Stimulated activated CD4-positive, alpha-beta T cell treated with anti-CD3 and anti-CD28 coated beads, Interleukin-4, amount 100 ng/mL, for 4 hours (primary cell): ENCODE measurements around the gene PLD4.
"Not testable (repeated sequence)": the region's sequence is repeated elsewhere in the genome, so short reads cannot be mapped to it uniquely, and the experiment has no call there.

Experiments used
- DNase-seq, 2 experiments: peaks; one replicate each; pipeline ENCODE4 v3.0.0-alpha.2; 2020

The PLD4 gene

DNA sequence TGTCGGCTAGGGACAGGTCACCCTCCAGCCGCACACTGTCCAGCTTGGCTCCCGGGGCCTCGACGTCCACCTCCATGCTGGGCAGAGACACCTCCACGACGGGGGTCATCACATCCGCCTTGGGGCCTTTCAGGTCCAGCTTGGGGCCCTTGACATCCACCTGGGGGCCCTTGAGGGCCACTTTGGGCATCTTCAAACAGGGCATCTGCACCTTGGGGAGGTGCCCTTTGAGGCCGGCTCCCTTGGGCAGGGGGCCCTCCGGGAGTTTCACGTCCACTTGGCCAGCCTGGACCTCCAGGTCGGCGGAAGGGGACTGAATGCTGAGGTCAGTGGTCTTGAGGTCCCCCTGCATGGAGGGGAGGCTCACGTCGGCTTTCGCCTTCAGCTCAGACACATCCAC is 17.9 kb downstream of the PLD4 start:
- DNase-seq: no peak

DNA sequence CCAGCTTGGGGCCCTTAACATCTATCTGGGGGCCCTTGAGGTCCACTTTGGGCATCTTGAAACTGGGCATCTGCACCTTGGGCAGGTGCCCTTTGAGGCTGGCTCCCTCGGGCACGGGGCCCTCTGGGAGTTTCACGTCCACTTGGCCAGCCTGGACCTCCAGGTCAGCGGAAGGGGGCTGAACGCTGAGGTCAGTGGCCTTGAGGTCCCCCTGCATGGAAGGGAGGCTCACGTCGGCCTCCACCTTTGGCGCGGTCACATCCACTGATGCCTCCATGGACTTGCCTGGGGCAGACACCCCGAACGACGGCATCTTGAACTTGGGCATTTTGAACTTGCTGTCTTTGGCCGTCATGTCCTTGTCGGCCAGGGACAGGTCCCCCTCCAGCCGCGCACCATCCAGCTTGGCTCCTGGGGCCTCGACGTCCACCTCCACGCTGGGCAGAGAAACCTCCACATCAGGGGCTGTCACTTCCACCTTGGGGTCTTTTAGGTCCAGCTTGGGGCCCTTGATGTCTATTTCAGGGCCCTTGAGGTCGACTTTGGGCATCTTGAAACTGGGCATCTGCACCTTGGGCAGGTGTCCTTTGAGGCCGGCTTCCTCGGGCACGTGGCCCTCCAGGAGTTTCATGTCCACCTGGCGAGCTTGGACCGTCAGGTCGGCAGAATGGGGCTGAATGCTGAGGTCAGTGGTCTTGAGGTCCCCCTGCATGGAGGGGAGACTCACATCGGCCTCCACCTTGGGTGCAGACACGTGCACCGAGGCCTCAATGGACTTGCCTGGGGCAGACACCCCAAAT is 18.7 kb downstream of the PLD4 start:
- not testable (repeated sequence) for DNase-seq

DNA sequence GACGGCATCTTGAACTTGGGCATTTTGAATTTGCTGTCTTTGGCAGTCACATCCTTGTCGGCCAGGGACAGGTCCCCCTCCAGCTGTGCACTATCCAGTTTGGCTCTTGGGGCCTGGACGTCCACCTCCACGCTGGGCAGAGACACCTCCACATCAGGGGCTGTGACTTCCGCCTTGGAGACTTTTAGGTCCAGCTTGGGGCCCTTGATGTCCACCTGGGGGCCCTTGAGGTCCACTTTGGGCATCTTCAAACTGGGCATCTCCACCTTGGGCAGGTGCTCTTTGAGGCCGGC is 19.3 kb downstream of the PLD4 start:
- not testable (repeated sequence) for DNase-seq

DNA sequence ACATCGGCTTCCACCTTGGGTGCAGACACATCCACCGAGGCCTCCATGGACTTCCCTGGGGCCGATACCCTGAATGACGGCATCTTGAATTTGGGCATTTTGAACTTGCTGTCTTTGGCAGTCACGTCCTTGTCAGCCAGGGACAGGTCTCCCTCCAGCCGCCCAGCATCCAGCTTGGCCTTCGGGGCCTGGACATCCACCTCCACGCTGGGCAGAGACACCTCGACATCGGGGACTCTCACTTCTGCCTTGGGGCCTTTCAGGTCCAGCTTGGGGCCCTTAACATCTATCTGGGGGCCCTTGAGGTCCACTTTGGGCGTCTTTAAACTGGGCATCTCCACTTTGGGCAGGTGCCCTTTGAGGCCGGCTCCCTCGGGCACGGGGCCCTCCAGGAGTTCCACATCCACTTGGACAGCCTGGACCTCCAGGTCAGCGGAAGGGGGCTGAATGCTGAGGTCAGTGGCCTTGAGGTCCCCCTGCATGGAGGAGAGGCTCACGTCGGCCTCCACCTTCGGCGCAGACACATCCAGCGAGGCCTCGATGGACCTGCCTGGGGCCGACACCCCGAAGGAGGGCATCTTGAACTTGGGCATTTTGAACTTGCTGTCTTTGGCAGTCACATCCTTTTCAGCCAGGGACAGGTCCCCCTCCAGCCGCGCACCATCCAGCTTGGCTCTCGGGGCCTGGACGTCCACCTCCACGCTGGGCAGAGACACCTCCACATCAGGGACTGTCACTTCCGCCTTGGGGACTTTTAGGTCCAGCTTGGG is 19.9 kb downstream of the PLD4 start:
- not testable (repeated sequence) for DNase-seq

DNA sequence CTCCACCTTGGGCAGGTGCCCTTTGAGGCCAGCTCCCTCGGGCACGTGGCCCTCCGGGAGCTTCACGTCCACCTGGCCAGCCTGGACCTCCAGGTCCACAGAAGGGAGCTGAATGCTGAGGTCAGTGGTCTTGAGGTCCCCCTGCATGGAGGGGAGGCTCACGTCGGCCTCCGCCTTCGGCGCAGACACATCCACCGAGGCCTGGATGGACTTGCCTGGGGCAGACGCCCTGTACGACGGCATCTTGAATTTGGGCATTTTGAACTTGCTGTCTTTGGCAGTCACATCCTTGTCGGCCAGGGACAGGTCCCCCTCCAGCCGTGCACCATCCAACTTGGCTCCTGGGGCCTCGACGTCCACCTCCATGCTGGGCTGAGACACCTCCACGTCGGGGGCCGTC is 20.6 kb downstream of the PLD4 start:
- not testable (repeated sequence) for DNase-seq

DNA sequence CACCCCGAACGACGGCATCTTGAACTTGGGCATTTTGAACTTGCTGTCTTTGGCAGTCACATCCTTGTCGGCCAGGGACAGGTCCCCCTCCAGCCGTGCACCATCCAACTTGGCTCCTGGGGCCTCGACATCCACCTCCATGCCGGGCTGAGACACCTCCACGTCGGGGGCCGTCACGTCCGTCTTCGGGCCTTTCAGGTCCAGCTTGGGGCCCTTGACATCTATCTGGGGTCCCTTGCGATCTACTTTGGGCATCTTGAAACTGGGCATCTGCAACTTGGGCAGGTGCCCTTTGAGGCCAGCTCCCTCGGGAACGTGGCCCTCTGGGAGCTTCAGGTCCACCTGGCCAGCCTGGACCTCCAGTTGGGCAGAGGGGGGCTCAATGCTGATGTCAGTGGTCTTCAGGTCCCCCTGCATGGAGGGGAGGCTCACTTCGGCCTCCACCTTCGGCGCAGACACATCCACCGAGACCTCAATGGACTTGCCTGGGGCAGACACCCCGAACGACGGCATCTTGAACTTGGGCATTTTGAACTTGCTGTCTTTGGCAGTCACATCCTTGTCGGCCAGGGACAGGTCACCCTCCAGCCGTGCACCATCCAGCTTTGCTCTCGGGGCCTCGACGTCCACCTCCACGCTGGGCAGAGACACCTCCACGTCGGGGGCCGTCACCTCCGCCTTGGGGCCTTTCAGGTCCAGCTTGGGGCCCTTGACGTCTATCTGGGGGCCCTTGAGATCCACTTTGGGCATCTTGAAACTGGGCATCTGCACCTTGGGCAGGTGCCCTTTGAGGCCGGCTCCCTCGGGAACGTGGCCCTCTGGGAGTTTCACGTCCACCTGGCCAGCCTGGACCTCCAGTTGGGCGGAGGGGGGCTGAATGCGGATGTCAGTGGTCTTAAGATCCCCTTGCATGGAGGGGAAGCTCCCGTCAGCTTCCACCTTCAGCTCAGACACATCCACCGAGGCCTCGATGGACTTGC is 21.6 kb downstream of the PLD4 start:
- DNase-seq: not testable (repeated sequence)

DNA sequence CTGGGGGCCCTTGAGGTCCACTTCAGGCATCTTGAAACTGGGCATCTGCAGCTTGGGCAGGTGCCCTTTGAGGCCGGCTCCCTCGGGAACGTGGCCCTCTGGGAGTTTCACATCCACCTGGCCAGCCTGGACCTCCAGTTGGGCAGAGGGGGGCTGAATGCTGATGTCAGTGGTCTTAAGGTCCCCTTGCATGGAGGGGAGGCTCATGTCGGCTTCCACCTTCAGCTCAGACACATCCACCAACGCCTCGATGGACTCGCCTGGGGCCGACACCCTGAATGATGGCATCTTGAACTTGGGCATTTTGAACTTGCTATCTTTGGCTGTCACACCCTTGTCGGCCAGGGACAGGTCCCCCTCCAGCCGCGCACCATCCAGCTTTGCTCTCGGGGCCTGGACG is 22.5 kb downstream of the PLD4 start:
- DNase-seq: not testable (repeated sequence)

DNA sequence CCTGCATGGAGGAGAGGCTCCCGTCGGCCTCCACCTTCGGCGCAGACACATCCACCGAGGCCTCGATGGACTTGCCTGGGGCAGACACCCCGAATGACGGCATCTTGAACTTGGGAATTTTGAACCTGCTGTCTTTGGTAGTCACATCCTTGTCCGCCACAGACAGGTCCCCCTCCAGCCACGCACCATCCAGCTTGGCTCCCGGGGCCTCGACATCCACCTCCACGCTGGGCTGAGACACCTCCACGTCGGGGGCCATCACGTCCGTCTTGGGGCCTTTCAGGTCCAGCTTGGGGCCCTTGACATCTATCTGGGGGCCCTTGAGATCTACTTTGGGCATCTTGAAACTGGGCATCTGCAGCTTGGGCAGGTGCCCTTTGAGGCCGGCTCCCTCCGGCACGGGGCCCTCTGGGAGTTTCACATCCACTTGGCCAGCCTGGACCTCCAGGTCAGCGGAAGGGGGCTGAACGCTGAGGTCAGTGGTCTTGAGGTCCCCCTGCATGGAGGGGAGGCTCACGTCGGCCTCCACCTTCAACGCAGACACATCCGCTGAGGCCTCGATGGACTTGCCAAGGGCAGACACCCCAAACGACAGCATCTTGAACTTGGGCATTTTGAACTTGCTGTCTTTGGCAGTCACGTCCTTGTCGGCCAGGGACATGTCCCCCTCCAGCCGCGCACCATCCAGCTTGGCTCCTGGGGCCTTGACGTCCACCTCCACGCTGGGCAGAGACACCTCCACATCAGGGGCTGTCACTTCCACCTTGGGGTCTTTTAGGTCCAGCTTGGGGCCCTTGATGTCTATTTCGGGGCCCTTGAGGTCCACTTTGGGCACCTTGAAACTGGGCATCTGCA is 23.4 kb downstream of the PLD4 start:
- DNase-seq: not testable (repeated sequence)

DNA sequence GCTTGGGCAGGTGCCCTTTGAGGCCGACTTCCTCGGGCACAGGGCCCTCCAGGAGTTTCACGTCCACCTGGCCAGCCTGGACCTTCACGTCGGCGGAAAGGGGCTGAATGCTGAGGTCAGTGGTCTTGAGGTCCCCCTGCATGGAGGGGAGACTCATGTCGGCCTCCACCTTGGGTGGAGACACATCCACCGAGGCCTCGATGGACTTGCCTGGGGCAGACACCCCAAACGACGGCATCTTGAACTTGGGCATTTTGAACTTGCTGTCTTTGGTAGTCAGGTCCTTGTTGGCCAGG is 24.0 kb downstream of the PLD4 start:
- DNase-seq: no peak

DNA sequence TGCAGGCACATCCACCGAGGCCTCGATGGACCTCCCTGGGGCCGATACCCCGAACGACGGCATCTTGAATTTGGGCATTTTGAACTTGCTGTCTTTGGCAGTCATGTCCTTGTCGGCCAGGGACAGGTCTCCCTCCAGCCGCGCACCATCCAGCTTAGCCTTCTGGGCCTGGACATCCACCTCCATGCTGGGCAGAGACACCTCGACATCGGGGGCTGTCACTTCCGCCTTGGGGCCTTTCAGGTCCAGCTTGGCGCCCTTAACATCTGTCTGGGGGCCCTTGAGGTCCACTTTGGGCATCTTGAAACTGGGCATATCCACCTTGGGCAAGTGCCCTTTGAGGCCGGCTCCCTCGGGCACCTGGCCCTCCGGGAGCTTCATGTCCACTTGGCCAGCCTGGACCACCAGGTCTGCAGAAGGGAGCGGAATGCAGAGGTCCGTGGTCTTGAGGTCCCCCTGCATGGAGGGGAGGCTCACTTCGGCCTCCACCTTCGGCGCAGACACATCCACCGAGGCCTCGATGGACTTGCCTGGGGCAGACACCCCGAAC is 24.8 kb downstream of the PLD4 start:
- DNase-seq: not testable (repeated sequence)

DNA sequence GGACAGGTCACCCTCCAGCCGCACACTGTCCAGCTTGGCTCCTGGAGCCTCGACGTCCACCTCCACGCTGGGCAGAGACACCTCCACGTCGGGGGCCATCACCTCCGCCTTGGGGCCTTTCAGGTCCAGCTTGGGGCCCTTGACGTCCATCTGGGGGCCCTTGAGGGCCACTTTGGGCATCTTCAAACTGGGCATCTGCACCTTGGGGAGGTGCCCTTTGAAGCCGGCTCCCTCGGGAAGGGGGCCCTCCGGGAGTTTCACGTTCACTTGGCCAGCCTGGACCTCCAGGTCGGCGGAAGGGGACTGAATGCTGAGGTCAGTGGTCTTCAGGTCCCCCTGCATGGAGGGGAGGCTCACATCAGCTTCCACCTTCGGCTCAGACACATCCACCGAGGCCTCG is 25.3 kb downstream of the PLD4 start:
- DNase-seq: no peak

DNA sequence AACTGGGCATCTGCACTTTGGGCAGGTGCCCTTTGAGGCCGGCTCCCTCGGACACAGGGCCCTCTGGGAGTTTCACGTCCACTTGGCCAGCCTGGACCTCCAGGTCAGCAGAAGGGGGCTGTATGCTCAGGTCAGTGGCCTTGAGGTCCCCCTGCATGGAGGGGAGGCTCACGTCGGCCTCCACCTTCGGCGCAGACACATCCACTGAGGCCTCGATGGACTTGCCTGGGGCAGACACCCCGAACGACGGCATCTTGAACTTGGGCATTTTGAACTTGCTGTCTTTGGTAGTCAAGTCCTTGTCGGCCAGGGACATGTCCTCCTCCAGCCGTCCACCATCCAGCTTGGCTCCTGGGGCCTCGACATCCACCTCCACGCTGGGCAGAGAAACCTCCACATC is 26.0 kb downstream of the PLD4 start:
- DNase-seq: not testable (repeated sequence)

DNA sequence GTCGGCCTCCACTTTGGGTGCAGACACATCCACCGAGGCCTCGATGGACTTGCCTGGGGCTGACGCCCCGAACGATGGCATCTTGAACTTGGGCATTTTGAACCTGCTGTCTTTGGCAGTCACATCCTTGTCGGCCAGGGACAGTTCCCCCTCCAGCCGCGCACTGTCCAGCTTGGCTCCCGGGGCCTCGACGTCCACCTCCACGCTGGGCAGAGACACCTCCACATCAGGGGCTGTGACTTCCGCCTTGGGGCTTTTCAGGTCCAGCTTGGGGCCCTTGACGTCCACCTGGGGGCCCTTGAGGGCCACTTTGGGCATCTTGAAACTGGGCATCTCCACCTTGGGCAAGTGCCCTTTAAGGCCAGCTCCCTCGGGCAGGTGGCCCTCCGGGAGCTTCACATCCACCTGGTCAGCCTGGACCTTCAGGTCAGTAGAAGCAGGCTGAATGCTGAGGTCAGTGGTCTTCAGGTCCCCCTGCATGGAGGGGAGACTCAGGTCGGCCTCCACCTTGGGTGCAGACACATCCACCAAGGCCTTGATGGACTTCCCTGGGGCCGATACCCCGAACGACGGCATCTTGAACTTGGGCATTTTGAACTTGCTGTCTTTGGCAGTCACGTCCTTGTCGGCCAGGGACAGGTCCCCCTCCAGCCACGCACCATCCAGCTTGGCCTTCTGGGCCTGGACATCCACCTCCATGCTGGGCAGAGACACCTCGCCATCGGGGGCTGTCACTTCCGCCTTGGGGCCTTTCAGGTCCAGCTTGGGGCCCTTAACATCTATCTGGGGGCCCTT is 27.4 kb downstream of the PLD4 start:
- DNase-seq: not testable (repeated sequence)

DNA sequence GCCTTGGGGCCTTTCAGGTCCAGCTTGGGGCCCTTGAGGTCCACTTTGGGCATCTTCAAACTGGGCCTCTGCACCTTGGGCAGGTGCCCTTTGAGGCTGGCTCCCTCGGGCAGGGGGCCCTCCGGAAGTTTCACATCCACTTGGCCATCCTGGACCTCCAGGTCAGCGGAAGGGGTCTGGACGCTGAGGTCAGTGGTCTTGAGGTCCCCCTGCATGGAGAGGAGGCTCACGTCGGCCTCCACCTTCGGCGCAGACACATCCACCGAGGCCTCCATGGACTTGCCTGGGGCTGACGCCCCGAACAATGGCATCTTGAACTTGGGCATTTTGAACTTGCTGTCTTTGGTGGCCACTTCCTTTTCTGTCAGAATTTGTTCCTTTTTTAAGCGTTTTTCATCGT is 28.4 kb downstream of the PLD4 start:
- no peak for DNase-seq

DNA sequence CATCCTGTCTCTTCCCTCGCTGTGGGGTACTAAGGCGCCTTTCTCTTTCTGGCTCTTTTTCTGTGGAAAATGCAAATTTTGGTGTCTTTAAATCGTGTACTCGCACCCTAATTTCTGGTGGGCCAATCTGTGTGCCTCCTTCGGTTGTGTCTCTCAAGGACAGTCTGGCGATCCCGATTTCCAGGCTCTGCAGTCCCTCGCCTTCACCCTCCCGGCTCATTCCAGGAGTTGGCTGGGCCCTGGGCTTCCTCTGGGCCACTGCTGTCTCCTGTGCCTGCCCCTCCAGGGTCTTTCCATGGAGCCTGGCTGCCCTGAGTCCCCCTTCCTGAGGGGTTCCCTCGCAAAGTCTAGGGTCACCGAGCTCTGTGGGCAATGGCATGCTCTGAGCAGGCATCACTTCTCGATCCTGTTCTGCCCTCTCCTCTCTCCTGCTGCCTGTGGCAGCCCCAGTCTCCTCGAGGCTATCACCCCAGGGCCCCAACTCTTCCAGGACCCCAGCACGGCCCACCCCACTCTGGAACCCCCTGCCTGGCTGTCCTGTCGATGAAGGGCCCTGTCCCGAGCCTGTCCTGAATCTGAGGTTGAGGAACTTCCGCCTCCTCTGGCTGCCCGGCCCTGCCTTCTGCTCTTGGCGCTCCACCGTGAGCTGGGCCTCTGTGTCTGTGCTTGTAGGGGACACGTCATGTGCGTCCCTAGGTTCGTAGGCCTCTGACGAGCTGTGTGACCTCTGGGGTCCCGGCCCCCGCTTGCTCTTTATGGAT is 29.4 kb downstream of the PLD4 start:
- no peak for DNase-seq

DNA sequence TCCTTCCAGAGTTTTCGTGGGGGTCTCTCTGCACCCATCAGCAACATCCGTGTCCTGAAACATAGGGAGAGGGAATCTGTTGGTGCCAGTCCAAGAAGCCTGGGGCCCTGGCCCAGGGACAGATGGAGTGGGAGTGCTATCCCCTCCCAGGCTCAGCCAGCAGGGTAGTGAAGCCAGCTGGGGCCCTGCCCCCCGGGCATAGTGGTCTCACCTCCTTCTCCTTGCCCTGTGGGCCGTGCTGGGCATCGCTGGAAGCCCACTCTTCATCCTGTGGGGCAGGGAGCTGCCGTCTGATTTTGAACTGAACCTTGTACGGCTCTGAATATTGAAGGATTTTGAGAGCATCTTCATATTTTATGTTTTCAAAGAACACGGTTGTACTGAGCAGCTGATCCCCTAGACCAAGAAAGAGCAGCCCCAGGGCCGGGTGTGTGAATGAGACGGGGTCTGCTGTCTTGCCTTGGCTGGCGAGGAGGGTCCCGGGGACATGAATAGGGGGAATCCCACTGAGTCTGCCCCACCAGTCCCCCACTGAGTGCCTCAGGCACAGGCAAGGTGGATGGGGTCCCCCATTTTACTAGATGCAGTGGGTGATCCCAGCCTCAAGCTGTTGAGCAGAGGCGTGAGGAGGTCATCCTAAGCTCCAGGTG is 30.2 kb downstream of the PLD4 start:
- DNase-seq: no peak

DNA sequence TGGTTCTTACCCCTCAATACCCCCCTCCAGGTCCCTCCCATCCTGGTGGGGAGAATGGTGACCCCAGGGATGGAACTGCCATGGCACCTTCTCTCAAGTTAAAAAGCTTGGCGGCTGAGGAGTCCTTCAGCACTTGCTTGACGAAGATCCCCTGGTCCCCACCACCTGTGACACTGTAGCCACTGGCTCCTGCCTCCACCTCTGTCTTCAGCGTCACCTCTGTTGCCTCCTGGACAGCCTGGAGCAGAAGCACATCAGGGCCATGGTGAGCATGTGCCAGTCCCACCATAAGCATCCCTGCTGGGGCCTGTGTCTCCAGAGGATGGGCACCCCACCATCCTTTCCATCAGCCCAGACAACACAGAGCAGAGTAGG is 30.7 kb downstream of the PLD4 start:
- no peak for DNase-seq

DNA sequence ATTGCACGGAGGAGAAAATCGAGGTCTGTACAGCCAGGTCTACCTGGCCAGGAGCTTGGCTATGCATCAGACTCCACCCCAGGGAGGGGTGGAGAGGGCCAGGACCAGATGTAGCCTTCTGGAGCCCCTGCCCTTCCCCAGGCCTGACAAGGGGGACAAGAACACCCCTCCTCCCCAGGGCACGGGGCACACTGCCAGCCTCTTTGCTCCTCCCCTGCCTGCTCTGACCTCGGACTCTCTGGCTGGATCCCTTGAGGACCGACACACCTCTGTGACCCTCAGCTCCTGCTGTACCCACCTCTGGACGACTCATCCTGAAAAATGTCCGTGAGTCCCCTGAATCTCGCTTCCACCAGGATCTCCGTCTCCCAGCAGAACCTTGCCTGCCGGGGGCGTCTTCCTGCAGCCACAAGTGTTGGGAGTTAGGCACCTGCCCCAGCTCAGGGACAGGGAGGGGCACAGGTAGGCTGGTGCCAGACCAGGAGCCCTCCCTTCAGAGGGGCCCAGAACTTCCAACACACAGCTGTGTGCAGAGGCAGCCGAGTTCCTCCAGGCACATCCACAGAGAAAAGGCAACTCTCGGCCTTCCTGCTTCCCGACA is 31.7 kb downstream of the PLD4 start:
- no peak for DNase-seq
